ENCODE results near the gene FKBP14.
A peak's percentile ranks its signal among the peaks of the same experiment; 100 is the strongest.

Gene FKBP14, protein sequence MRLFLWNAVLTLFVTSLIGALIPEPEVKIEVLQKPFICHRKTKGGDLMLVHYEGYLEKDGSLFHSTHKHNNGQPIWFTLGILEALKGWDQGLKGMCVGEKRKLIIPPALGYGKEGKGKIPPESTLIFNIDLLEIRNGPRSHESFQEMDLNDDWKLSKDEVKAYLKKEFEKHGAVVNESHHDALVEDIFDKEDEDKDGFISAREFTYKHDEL

DNA sequence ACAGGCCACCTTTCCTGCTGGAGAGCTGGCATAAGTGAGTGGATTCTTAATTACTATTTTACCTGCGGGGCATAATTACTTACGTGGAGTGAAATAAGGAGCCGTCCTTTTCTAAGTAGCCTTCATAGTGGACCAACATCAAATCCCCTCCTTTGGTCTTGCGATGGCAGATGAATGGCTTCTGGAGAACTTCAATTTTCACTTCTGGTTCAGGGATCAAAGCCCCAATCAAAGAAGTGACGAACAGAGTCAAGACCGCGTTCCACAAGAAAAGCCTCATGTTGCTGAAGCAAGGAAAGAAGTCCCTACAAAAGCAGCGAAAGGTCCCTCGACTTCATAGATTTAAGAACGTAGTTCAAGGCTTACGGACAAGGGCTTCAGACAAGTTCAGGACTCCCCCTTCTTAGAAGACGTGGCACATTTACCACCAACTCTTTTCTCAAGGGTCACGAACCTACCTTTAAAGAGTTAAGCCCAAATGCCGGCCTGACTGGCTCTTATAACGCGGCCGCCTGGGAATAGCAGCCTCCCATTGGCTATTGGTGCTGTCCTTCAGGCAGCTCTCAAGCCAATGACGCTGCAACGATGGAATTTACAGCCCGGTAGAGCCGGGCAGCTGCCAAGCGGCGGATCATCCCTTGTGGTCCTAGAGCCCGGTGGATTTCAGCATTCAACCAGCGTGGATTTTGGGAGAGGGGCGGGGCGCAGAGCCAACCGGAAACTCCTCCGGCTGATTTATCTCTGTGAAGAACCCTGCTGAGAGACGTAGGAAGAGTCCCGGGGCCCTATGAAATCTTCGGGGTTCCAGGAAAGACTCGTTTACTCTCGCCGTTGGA, at the start of gene FKBP14:
TSS of gene FKBP14 (minus strand) at position 474 of the 836 bp plus-strand sequence. CDS start at position 280, 194 bp downstream.
- DNase-seq, result peak; percentile 38 to 99 (median 95)

DNA sequence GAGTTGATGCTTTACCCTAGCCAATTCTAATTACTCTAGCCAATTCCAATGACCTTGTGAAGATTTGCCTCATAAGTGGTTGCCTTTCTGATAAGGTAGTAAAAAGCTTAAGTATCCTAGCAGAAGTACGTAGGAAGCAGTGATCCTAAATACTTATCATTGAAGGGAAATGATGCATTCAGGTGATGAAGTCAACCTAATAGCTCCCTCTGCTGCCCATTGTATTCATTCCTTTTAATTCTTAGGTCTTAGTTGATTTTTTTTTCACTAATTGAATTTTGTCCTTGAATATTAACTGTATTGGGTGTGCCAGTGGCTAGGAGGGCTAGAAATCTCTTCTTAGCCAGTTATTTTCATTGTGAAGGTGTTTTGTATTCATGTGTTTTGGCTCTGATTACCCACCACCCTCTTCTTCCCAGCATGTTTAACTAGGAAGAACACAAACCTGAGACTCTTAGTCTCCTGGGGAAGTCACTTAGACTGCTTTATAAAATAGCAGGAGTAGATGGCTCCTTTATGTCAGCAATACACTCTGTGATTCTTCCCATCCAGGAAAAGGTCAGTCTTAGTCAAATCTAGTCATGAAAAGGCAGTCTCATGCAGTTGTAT, 48.0 kb upstream of the FKBP14 start:
- DNase-seq, result no peak

DNA sequence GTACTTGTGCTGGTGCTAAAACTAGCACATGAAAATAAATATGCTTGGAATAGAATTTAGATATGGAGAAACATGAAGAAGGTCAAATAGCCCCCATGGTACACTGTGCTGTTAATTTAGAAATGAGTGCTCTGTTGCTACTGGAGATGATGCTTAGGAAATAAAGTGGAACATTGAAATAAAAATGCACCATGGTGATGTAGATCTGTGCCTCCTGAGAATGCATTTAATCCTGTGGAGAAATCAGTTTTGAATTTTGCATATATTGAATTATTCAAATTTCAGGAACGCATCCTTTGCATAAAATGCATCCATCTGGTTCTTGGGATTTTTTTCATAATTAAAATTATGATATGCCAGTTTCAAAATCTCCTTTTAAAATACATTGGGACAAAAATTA, 46.2 kb upstream of the FKBP14 start:
- no peak for DNase-seq

GRCh38 chr7:30070052-30070451, 43.5 kb upstream of the FKBP14 start:
- DNase-seq, result no peak

DNA sequence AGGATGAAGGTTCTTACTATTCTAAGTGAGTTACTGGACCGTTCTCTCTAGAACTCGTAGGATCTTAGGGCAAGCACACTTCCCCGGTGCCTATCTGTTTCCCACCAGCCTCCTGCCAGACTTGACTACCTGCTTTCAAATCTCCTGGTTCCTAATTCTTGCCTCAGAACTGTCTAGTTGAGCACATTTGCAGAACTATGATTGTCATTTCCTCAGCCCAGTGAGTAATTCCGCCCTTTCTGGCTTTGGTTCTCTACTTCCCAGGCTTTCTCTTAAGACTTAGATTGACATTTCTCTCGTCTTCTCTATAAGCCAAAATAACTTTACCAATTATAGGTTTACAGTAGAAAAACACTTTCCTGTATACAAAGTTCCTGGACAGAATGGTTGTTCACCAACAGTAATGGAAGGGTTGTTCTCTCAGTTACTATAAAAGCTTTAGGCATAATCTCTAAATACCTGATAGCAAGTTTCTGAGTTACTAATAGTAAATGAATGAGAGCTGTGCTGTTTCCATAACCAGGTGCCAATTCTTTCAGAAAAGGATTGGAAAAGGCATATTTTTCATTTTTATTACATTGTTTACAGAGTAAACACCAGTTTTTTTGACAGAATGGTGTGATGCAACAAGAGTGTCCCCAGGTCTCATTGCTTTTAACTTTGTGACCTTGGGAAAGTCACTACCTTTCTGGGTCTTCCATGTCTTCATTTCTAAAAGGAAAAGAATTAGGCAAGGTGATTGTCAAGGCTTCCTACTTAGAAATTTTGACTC, 42.8 kb upstream of the FKBP14 start:
- DNase-seq, result no peak

DNA sequence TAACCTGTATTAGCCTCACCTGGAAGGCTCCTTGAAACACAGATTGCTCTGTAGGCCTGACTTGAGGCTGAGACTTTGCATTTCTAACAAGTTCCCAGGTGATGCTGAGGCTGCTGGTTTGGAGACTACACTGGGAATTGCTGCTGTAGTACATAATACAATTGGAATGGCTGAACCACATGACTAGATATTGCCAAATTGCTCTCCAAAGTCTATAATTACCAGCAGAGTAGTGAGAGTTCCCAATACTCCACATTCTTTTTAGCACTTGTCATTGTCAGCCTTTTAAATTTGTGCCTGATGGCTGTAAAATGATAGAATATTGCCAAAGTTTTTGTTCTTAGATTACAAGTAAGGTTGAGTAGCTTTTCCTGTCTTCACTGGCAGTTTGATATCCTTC, 41.6 kb upstream of the FKBP14 start:
- DNase-seq, result no peak

- no peak for DNase-seq
Observed at GRCh38 chr7:30066687-30067086, 40.2 kb upstream of the FKBP14 start.

DNA sequence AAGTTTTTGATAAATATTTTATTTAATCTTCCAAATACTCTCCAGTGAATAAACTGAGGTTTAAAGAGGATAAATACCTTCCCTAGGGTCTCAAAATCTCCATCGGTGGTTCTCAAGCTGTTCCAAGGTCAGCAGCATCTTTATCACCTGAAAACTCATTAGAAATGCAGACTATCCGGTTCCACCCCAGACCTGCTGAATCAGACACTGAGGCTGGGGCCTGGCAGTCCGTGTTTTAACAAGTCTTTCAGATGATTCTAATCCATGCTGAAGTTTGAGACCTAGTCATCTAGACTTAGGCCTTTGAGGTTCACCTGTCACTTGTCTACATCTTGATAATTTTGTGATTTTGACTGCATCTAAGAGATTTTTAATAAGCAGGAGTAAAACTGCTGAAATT, 39.2 kb upstream of the FKBP14 start:
- no peak for DNase-seq

- DNase-seq, result no peak
Observed at GRCh38 chr7:30062587-30062986, 36.1 kb upstream of the FKBP14 start.

GRCh38 chr7:30061786-30062185, 35.3 kb upstream of the FKBP14 start:
- peak in 6 of 56 donors; percentile 1 to 8 (median 2) for DNase-seq

GRCh38 chr7:30057741-30058140, 31.2 kb upstream of the FKBP14 start:
- DNase-seq, result no peak

DNA sequence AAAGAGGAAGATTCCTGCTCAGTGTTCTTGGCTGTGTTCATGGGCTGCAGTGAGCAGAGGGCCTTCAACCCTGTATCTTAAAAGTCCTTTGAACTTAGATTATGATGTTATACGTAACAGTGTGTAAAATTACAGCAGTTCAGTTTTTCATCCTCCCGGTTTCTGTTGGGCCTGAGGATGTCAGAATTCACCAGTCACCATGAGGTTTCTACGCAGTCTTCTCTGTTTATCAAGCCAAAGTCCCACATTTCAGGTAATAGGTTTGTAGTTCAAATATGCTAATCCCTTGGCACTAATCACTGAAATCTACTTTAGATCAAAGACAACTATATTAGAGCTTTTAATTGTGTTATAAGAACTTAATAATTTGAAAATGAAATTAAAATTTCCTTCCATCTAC, 26.6 kb upstream of the FKBP14 start:
- DNase-seq, result no peak

- no peak for DNase-seq
Observed at GRCh38 chr7:30049173-30049572, 22.7 kb upstream of the FKBP14 start.

- no peak for DNase-seq
Observed at GRCh38 chr7:30048582-30048981, 22.1 kb upstream of the FKBP14 start.

- DNase-seq, result no peak
Observed at GRCh38 chr7:30047124-30047523, 20.6 kb upstream of the FKBP14 start.

GRCh38 chr7:30046127-30046770, 19.7 kb upstream of the FKBP14 start:
- no peak for DNase-seq

DNA sequence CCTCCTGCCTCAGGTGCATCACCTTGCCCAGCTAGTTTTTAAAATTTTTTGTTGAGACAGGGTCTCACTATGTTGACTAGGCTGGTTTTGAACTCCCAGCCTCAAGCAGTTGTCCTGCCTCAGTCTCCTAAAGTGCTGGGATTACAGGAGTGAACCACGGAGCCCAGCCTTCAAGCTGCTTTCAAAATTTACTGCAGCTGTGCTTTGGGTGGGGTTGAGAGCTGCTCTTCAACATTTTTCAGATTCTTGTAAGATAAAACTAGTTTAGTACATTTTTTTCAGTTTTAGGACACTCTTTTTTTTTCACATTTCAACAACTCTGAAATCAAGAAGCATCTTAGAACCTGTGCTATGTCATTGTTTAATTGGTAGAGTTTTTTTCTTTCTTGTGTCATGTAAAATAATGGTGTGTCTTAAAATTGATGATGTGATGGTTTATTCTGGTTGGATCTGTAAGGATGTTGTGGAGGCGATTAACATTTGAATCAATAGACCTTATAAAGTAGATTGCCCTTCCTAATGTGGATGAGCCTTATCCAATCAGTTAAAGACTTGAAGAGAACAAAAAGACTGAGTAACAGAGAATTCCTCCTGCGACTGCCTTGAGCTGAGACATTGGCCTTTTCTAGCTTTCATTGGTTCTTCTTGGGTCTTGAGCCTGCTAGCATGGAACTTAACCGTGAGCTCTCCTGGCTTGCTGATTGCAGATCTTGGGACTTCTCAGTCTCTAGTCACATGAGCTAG, 15.2 kb upstream of the FKBP14 start:
- no peak for DNase-seq

DNA sequence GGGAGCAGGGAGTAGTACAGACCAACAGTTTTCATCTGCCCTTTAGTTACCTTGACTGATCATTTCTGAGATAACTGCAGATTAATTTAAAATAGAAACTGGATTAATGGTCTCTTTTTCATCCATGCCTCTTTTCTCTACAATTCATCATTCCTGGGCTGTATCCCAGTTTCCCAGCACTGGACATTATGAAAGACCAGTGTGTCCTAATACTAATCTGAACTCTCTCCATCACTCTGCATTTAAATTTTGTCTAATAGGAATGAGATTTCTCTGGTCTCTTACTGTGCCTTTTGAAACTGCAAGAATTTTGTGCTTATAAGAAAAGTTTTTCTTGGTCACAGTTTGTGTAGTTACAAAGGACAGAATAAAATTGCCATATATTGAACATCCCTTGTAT, 14.4 kb upstream of the FKBP14 start:
- DNase-seq, result no peak

DNA sequence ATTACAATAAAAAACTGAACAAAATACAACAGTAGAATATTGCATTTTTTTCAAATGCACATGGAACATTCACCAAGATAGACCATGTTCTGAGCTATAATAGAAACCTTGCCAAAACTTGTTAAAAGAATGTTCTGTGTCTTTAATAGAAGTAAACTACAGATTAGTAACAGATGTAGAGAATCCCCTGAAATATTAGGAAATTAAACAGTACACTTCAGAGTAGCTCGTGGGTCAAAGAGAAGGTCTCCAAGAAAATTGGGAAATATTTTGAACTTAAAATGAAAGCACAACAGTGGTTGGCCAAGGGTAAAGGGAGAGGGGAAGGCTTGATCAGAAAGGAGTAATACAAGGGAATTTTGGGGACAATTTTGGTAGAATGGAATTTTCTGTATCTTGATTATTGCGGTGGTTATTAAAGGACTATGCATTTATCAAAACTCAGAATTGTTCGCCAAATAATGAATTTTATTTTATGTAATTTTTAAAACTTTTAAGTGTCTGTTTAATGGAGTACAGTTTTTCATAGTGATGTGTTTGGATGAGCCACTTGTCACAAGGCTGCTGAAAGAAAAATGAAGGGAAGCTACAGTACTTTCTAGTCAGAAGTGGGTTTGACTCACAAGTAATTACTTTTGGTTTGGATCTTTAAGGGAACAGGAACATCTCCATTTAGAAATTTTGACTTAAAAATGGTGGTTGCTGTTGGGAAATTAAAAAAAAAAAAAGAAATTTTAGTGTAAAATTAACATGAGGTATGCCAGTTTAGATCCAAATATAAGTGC, 11.9 kb upstream of the FKBP14 start:
- no peak for DNase-seq

- DNase-seq, result no peak
Observed at GRCh38 chr7:30036220-30036619, 9.7 kb upstream of the FKBP14 start.
